ENCODE data around the gene MBD5.

The MBD5 gene

DNA sequence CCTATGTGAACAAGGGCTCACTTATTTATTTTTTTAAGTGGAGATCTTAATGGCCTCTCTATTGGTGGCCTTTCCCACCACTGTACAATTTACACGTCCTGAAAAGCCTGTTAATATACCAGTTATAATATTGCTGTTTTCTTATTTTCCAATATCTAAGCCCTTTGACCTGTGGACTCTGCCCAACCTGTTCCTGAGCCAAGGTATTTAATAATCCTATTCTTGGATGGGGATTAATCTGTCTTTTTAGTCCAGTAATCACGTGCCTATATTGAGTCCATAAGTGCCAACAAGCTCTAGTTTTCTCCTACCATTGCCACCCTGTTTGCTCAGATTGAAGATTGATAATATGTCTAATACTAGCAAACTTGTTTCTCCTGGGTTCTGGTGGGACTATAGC, 42.7 kb downstream of the MBD5 start:
- Mint-ChIP-seq H3K27me3 (ENCODE audit: low read depth, poor library complexity) (no peaks in the 10 kb centered on the region), H3K4me1 (peaks cover 9% of the 10 kb centered on the region), H3K9me3 (no peaks in the 10 kb centered on the region), H3K4me3 (no peak overlapping the region), H3K36me3 (ENCODE audit: low read depth) (peaks cover 7% of the 10 kb centered on the region), H3K27ac (no peak overlapping the region)
- no peak for DNase-seq
- TF ChIP-seq, protein P1, sequence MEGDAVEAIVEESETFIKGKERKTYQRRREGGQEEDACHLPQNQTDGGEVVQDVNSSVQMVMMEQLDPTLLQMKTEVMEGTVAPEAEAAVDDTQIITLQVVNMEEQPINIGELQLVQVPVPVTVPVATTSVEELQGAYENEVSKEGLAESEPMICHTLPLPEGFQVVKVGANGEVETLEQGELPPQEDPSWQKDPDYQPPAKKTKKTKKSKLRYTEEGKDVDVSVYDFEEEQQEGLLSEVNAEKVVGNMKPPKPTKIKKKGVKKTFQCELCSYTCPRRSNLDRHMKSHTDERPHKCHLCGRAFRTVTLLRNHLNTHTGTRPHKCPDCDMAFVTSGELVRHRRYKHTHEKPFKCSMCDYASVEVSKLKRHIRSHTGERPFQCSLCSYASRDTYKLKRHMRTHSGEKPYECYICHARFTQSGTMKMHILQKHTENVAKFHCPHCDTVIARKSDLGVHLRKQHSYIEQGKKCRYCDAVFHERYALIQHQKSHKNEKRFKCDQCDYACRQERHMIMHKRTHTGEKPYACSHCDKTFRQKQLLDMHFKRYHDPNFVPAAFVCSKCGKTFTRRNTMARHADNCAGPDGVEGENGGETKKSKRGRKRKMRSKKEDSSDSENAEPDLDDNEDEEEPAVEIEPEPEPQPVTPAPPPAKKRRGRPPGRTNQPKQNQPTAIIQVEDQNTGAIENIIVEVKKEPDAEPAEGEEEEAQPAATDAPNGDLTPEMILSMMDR (IDR thresholded peaks at IDR 0.05), result no peak

DNA sequence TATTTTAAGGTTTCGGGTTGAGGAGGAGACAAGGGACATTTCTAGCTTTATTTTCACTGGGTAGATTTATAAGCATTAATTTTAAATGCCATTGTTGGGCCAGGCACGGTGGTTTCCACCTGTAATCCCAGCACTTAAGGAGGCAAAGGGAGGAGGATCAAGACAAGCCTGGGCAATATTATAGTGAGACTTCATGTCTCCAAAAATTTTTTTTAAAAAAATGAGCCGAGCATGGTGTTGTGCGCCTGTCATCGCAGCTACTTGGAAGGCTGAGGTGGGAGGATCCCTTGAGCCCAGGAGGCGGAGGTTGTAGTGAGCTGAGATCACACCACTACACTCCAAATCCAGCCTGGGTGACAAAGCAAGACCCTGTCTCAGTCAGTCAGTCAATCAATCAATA, 45.0 kb downstream of the MBD5 start:
- H3K27me3 Mint-ChIP-seq (ENCODE audit: low read depth, poor library complexity), result no peaks in the 10 kb centered on the region
- H3K4me3 Mint-ChIP-seq, result no peak overlapping the region
- H3K27ac Mint-ChIP-seq, result no peak overlapping the region
- no peaks in the 10 kb centered on the region for H3K9me3 Mint-ChIP-seq
- H3K36me3 Mint-ChIP-seq (ENCODE audit: low read depth), result peaks cover 7% of the 10 kb centered on the region
- TF ChIP-seq, protein P1 (IDR thresholded peaks at IDR 0.05), result no peak
- peaks cover 9% of the 10 kb centered on the region for H3K4me1 Mint-ChIP-seq
- no peak for DNase-seq

DNA sequence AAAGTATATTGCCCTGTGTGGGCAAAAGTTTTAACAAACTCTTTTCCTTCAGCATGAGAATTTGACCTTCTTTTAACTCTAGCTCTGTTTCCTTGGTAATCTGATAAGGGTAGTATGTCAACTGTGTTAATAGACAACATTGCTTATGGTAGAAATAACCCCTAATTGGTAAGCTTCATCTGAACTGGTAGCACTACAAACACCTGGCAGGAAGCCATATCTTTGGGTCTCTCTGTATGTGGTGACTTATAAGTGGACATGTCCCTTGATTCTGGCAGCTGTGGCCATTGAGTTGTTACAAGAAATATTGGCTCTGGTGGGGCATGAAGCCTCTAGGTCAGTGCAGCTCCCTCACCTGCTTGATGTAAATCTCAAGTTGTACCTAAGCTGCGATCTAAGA, 46.9 kb downstream of the MBD5 start:
- TF ChIP-seq, protein P1 (IDR thresholded peaks at IDR 0.05), result no peak
- DNase-seq, result no peak
- Mint-ChIP-seq H3K9me3 (no peaks in the 10 kb centered on the region), H3K27ac (no peak overlapping the region), H3K4me3 (no peak overlapping the region), H3K36me3 (ENCODE audit: low read depth) (peaks cover 12% of the 10 kb centered on the region), H3K4me1 (peaks cover 9% of the 10 kb centered on the region), H3K27me3 (ENCODE audit: low read depth, poor library complexity) (no peaks in the 10 kb centered on the region)

DNA sequence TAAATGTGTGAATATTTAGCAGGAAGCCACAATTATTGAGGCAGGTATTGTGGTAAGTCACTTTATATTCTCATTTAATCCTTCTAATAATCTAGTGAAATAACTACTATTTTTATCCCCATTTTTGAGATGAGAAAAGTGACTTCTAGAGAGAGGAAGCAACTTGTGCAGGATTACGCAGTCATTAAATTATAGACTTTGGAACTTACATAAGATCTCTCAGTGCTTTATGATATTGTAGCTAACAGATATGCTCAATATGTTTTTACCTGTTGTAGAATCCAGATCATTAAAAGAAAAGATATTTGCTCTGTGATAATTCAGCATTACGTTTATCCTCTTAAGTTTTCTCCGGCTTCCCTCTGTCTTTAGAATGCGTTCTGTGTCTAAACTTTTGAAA, 50.5 kb downstream of the MBD5 start:
- peaks cover 9% of the 10 kb centered on the region for H3K4me1 Mint-ChIP-seq
- no peak for DNase-seq
- H3K9me3 Mint-ChIP-seq, result no peaks in the 10 kb centered on the region
- no peak overlapping the region for H3K4me3 Mint-ChIP-seq
- TF ChIP-seq, protein P1 (IDR thresholded peaks at IDR 0.05), result no peak
- H3K27me3 Mint-ChIP-seq (ENCODE audit: low read depth, poor library complexity), result no peaks in the 10 kb centered on the region
- no peak overlapping the region for H3K27ac Mint-ChIP-seq
- peaks cover 5% of the 10 kb centered on the region for H3K36me3 Mint-ChIP-seq (ENCODE audit: low read depth)

DNA sequence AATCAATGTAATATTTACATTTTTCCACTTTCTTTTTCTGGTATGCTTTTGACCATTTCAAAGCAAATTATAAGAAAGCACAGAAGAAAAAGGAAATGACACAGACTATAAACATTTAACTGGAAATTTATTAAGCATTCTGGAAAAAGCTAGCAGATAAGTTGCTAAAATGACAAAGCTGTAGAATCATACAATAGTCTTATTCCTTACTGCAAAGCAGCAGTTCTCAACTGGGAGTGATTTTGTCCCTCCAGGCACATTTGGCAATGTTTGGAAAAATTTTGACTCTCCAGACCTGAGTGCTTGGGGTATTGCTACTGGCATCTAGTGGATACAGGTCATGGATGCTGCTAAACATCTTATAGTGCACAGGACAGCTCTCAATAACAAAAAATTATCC, 75.1 kb downstream of the MBD5 start:
- TF ChIP-seq, protein P1 (IDR thresholded peaks at IDR 0.05), result no peak
- Mint-ChIP-seq H3K4me1 (no peaks in the 10 kb centered on the region), H3K9me3 (peaks cover 8% of the 10 kb centered on the region), H3K36me3 (ENCODE audit: low read depth) (no peaks in the 10 kb centered on the region), H3K27me3 (ENCODE audit: low read depth, poor library complexity) (no peaks in the 10 kb centered on the region), H3K4me3 (no peak overlapping the region), H3K27ac (no peak overlapping the region)
- DNase-seq, result no peak

DNA sequence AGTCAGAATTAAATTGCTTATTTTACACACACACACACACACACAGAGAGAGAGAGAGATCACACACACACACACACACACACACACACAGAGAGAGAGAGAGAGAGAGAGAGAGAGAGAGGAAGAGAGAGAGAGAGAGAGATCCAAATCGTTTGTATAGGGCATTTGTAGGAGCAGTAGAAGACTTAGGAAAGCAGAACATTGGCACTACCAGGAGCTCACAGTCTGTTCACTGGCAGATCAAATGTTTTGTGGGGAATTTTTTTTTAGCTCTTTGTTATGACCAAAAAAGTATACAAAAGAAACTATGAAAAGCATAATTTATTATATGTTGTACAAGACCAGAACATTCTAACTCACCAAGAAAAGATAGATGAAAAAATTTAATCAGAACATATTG, 81.8 kb downstream of the MBD5 start:
- H3K4me1 Mint-ChIP-seq, result peaks cover 14% of the 10 kb centered on the region
- DNase-seq, result no peak
- peak overlapping the region; percentile 4 for H3K27ac Mint-ChIP-seq
- H3K36me3 Mint-ChIP-seq (ENCODE audit: low read depth), result no peaks in the 10 kb centered on the region
- no peaks in the 10 kb centered on the region for H3K27me3 Mint-ChIP-seq (ENCODE audit: low read depth, poor library complexity)
- H3K9me3 Mint-ChIP-seq, result no peaks in the 10 kb centered on the region
- no peak overlapping the region for H3K4me3 Mint-ChIP-seq
- TF ChIP-seq, protein P1 (IDR thresholded peaks at IDR 0.05), result no peak
